SU-DHL-6 (cell line): Measurements from ENCODE around the gene SLX4IP.

ENCODE experiments used
- H2AFZ ChIP-seq: fragments of 200-600 bp; sonication (generic); 2 replicates; pipeline ENCODE4 v1.6.1; 2014; ENCODE audit warnings: low read depth, mild to moderate bottlenecking, moderate library complexity, mixed read lengths, antibody characterized with exemption, low read length; ENCODE audit not compliant: severe bottlenecking
- H3F3A ChIP-seq: fragments of 200-600 bp; shearing (Covaris generic); 2 replicates; pipeline ENCODE4 v1.6.0; 2016; ENCODE audit warnings: antibody characterized with exemption, mild to moderate bottlenecking; ENCODE audit not compliant: insufficient read depth
- H3K27ac ChIP-seq: fragments of 200-600 bp; sonication (generic); 2 replicates; pipeline ENCODE4 v1.5.1; 2016; ENCODE audit warnings: low read depth, mild to moderate bottlenecking, low read length, moderate library complexity, mixed read lengths
- H3K27me3 ChIP-seq: fragments of 200-600 bp; sonication (generic), shearing (Covaris generic); 2 replicates; pipeline ENCODE4 v1.6.0; 2014; ENCODE audit warnings: mild to moderate bottlenecking, low read length
- H3K36me3 ChIP-seq: fragments of 200-600 bp; sonication (generic); 2 replicates; pipeline ENCODE4 v1.6.1; 2014; ENCODE audit warnings: mild to moderate bottlenecking, low read length, mixed read lengths
- H3K4me2 ChIP-seq: fragments of 300-600, 200-600 bp; shearing (Covaris generic), sonication (generic); 2 replicates; pipeline ENCODE4 v1.6.0; 2014; ENCODE audit warnings: low read length, low read depth, mild to moderate bottlenecking; ENCODE audit not compliant: poor library complexity, severe bottlenecking
- H3K4me3 ChIP-seq: fragments of 200-600 bp; sonication (generic); 2 replicates; pipeline ENCODE4 v1.5.1; 2014; ENCODE audit warnings: antibody characterized with exemption, low read length, mild to moderate bottlenecking, mixed read lengths; ENCODE audit not compliant: insufficient read depth, poor library complexity, severe bottlenecking
- H3K79me2 ChIP-seq: fragments of 200-600 bp; sonication (generic); 2 replicates; pipeline ENCODE4 v1.6.1; 2014; ENCODE audit warnings: mild to moderate bottlenecking, low read length, moderate library complexity; ENCODE audit not compliant: insufficient read depth
- H3K9ac ChIP-seq: fragments of 200-600 bp; sonication (generic); 2 replicates; pipeline ENCODE4 v1.7.0; 2014; ENCODE audit warnings: mild to moderate bottlenecking, low read length
- H3K9me2 ChIP-seq: fragments of 200-600 bp; sonication (generic); replicated peaks from 2 replicates; pipeline ENCODE4 v1.6.1; 2014; ENCODE audit warnings: low read length; ENCODE audit not compliant: insufficient read depth
- H3K9me3 ChIP-seq: fragments of 200-600 bp; sonication (generic); 2 replicates; pipeline ENCODE4 v1.6.1; 2014; ENCODE audit warnings: low read length, mixed read lengths; ENCODE audit not compliant: insufficient read depth
- H4K20me1 ChIP-seq: fragments of 200-600 bp; sonication (generic); 2 replicates; pipeline ENCODE4 v1.6.1; 2014; ENCODE audit warnings: low read depth, mild to moderate bottlenecking, antibody characterized with exemption, low read length, moderate library complexity, mixed read lengths
- EZH2phosphoT487 ChIP-seq: fragments of 200-600 bp; sonication (generic), shearing (Covaris generic); conservative IDR thresholded peaks from 2 replicates; pipeline ENCODE4 v1.6.1; 2018; ENCODE audit warnings: mild to moderate bottlenecking, antibody characterized with exemption, low read length, moderate library complexity, mixed read lengths
- TF ChIP-seq, protein P1 (sequence below): fragments of 200-600 bp; sonication (generic); IDR thresholded peaks from one replicate; pipeline ENCODE4 v1.5.1; 2017; ENCODE audit warnings: antibody characterized with exemption, mild to moderate bottlenecking, low read length, moderate library complexity; ENCODE audit not compliant: insufficient read depth, poor library complexity, severe bottlenecking

SLX4IP gene

GRCh38 chr20:10636326-10636818, 201.3 kb downstream of the SLX4IP start:
- H3K27me3 ChIP-seq: no peaks in the 10 kb centered on the region
- H3K4me2 ChIP-seq: no peak overlapping the region
- H3K79me2 ChIP-seq: no peaks in the 10 kb centered on the region
- H3K4me3 ChIP-seq: no peak overlapping the region
- no peak overlapping the region for H3K9ac ChIP-seq
- TF ChIP-seq, protein P1, sequence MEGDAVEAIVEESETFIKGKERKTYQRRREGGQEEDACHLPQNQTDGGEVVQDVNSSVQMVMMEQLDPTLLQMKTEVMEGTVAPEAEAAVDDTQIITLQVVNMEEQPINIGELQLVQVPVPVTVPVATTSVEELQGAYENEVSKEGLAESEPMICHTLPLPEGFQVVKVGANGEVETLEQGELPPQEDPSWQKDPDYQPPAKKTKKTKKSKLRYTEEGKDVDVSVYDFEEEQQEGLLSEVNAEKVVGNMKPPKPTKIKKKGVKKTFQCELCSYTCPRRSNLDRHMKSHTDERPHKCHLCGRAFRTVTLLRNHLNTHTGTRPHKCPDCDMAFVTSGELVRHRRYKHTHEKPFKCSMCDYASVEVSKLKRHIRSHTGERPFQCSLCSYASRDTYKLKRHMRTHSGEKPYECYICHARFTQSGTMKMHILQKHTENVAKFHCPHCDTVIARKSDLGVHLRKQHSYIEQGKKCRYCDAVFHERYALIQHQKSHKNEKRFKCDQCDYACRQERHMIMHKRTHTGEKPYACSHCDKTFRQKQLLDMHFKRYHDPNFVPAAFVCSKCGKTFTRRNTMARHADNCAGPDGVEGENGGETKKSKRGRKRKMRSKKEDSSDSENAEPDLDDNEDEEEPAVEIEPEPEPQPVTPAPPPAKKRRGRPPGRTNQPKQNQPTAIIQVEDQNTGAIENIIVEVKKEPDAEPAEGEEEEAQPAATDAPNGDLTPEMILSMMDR: no peak
- TF ChIP-seq EZH2phosphoT487: no peak
- H3K9me2 ChIP-seq: no peaks in the 10 kb centered on the region
- H3F3A ChIP-seq: no peaks in the 10 kb centered on the region
- H3K27ac ChIP-seq: no peak overlapping the region
- H4K20me1 ChIP-seq: no peaks in the 10 kb centered on the region
- no peaks in the 10 kb centered on the region for H3K9me3 ChIP-seq
- H3K36me3 ChIP-seq: no peaks in the 10 kb centered on the region
- no peak overlapping the region for H2AFZ ChIP-seq

DNA sequence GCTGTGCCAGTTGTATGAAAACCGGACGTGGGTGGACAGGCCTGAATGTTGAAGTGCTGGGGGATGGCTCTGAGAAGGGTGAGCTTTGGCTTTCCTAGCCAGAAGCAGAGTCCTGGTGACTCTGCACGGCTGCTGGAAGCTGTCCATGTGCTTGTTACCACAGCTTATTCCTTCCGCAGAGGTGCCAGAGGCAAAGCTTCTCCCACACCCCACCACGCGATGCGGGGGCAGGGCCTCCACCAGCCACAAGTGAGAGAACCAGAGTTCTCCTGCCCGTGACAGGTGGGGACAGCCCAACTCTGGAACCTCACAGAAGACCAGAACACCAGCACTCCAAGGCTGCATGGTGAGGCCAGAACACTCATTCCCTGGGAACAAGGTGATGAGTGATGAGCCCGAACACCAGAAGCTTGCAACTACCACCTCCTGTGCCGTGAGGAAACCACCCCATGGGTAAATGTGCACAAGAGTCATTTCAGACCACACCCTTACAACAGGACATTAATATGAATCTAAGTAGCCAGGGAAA, 202.0 kb downstream of the SLX4IP start:
- no peaks in the 10 kb centered on the region for H3K9me3 ChIP-seq
- H2AFZ ChIP-seq: no peak overlapping the region
- no peaks in the 10 kb centered on the region for H4K20me1 ChIP-seq
- no peak overlapping the region for H3K4me3 ChIP-seq
- H3K79me2 ChIP-seq: no peaks in the 10 kb centered on the region
- H3F3A ChIP-seq: no peaks in the 10 kb centered on the region
- H3K4me2 ChIP-seq: no peak overlapping the region
- H3K9ac ChIP-seq: no peak overlapping the region
- H3K9me2 ChIP-seq: no peaks in the 10 kb centered on the region
- TF ChIP-seq, protein P1: no peak
- no peak for TF ChIP-seq EZH2phosphoT487
- no peaks in the 10 kb centered on the region for H3K27me3 ChIP-seq
- no peak overlapping the region for H3K27ac ChIP-seq
- no peaks in the 10 kb centered on the region for H3K36me3 ChIP-seq

GRCh38 chr20:10637563-10637962, 202.5 kb downstream of the SLX4IP start:
- Histone ChIP-seq H2AFZ (no peak overlapping the region), H3K79me2 (no peaks in the 10 kb centered on the region), H3K27me3 (no peaks in the 10 kb centered on the region), H3K27ac (no peak overlapping the region), H3K36me3 (no peaks in the 10 kb centered on the region), H3F3A (no peaks in the 10 kb centered on the region), H3K9ac (no peak overlapping the region), H3K9me2 (no peaks in the 10 kb centered on the region), H3K4me2 (no peak overlapping the region), H3K9me3 (no peaks in the 10 kb centered on the region), H4K20me1 (no peaks in the 10 kb centered on the region), H3K4me3 (no peak overlapping the region)
- TF ChIP-seq EZH2phosphoT487: no peak
- TF ChIP-seq, protein P1: no peak
